Measurements from ENCODE around the gene SELENBP1.
"Not testable (repeated sequence)": the region's sequence is repeated elsewhere in the genome, so short reads cannot be mapped to it uniquely, and the experiment has no call there.

SELENBP1 gene

DNA sequence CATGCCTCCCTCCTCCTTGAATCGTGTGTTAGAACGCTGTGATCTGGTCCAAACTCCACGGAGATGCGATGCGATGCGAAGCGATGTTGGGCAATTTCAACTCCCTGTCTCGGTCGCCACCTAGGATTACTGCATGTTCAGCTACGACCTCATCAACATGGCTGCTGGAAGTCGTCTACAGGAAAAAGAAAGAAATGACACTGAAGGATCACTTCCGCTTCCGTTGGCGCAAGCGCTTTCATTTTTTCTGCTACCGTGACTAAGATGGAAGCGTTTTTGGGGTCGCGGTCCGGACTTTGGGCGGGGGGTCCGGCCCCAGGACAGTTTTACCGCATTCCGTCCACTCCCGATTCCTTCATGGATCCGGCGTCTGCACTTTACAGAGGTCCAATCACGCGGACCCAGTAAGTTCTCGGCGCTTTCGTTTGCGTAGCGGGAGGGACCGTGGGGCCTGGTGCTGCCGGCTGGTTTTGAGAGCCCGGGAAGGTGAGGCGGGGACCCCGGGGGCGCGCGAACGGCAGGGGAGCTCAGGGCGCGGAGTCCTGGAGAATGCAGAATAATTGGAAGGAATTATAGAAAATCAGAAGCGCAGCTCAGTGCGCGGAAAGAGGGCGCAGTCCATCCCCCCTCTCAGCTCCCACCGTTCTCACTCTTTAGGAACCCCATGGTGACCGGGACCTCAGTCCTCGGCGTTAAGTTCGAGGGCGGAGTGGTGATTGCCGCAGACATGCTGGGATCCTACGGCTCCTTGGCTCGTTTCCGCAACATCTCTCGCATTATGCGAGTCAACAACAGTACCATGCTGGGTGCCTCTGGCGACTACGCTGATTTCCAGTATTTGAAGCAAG lies 27.0 kb upstream of the SELENBP1 start, which contains the start of gene PSMB4:
TSS of gene PSMB4 (plus strand) at position 250 of the 848 bp plus-strand sequence. CDS start at position 265, 15 bp downstream.
- TF ChIP-seq CTCF (IDR thresholded peaks at IDR 0.05; ENCODE audit: poor library complexity, severe bottlenecking) = peak; percentile 43
- peaks cover 3% of the 10 kb centered on the region for H3K4me1 ChIP-seq (ENCODE audit: insufficient read depth, poor library complexity, severe bottlenecking)
- no peaks in the 10 kb centered on the region for H3K27me3 ChIP-seq (ENCODE audit: insufficient read depth, poor library complexity, severe bottlenecking)
- peaks cover 42% of the 10 kb centered on the region for H3K36me3 ChIP-seq (ENCODE audit: low read depth)
- peak; percentile 76 for DNase-seq (ENCODE audit: low spot score)
- peak within 1 kb of the TSS; percentile 53 for H3K27ac ChIP-seq (ENCODE audit: poor library complexity, severe bottlenecking)
- peak within 1 kb of the TSS; percentile 90 for H3K4me3 ChIP-seq (ENCODE audit: severe bottlenecking)
- no peaks in the 10 kb centered on the region for H3K9me3 ChIP-seq (ENCODE audit: severe bottlenecking)
- ATAC-seq (ENCODE audit: low read depth) = peak; percentile 87

- not testable (repeated sequence) for H3K9me3 ChIP-seq (ENCODE audit: severe bottlenecking); ATAC-seq (ENCODE audit: low read depth)
Observed at GRCh38 chr1:151396265-151396664, 23.8 kb upstream of the SELENBP1 start.

DNA sequence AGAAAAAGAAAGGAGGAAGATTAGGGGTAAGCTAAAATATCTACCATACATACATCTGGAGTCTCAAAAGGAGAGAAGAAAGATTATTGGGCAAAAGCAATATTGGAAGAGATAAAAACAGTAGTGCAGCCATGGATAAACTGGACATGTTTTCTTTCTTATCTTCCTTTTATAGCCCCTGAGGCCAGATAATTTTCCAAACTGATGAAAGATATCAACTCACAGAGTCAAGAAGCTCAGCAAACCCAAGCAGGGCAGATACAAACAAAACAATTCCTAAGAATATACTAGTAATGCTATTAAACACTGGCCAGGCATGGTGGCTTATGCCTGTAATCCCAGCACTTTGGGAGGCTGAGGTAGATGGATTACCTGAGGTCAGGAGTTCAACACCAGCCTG lies 21.1 kb upstream of the SELENBP1 start:
- DNase-seq (ENCODE audit: low spot score) (no peak), ATAC-seq (ENCODE audit: low read depth) (no peak)
- Histone ChIP-seq H3K27me3 (ENCODE audit: insufficient read depth, poor library complexity, severe bottlenecking) (no peaks in the 10 kb centered on the region), H3K4me3 (ENCODE audit: severe bottlenecking) (no peak overlapping the region), H3K27ac (ENCODE audit: poor library complexity, severe bottlenecking) (no peak overlapping the region), H3K4me1 (ENCODE audit: insufficient read depth, poor library complexity, severe bottlenecking) (no peaks in the 10 kb centered on the region), H3K9me3 (ENCODE audit: severe bottlenecking) (peaks cover 3% of the 10 kb centered on the region), H3K36me3 (ENCODE audit: low read depth) (no peaks in the 10 kb centered on the region)
- no peak for TF ChIP-seq CTCF (IDR thresholded peaks at IDR 0.05; ENCODE audit: poor library complexity, severe bottlenecking)

More at GRCh38 chr1:151396265-151396664, 23.8 kb upstream of the SELENBP1 start:
- not testable (repeated sequence) for H3K27ac ChIP-seq (ENCODE audit: poor library complexity, severe bottlenecking); H3K4me1 ChIP-seq (ENCODE audit: insufficient read depth, poor library complexity, severe bottlenecking); H3K4me3 ChIP-seq (ENCODE audit: severe bottlenecking); DNase-seq (ENCODE audit: low spot score); H3K27me3 ChIP-seq (ENCODE audit: insufficient read depth, poor library complexity, severe bottlenecking)
- H3K36me3 ChIP-seq (ENCODE audit: low read depth) = peaks cover 14% of the 10 kb centered on the region

DNA sequence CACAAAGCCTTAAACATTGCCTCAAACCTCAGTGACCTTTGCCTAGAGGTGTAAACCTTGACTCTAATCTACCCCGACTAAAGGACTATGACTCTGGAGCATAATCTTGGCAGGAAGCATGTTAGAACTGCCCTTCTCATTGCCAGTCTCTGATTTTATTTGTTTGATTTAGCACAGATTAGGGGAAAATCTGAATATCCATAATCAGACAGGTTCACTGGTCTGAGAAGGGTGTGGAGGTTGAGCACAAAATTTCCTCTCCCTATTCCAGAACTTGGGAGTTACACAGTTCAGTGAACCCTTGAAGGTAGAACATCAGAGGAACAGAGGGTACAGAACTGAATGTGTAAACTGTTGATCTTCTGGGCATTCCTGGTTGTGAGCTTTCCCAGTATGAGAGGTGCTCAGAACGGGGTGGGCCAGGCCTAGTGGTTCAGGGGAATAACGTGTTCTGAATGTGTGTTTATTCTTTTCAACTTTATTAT lies 18.6 kb upstream of the SELENBP1 start:
- TF ChIP-seq CTCF (IDR thresholded peaks at IDR 0.05; ENCODE audit: poor library complexity, severe bottlenecking) = no peak
- H3K4me3 ChIP-seq (ENCODE audit: severe bottlenecking) = no peak overlapping the region
- DNase-seq (ENCODE audit: low spot score) = no peak
- no peaks in the 10 kb centered on the region for H3K36me3 ChIP-seq (ENCODE audit: low read depth)
- no peak for ATAC-seq (ENCODE audit: low read depth)
- no peak overlapping the region for H3K27ac ChIP-seq (ENCODE audit: poor library complexity, severe bottlenecking)
- H3K9me3 ChIP-seq (ENCODE audit: severe bottlenecking) = peaks cover 3% of the 10 kb centered on the region
- H3K4me1 ChIP-seq (ENCODE audit: insufficient read depth, poor library complexity, severe bottlenecking) = no peaks in the 10 kb centered on the region
- no peaks in the 10 kb centered on the region for H3K27me3 ChIP-seq (ENCODE audit: insufficient read depth, poor library complexity, severe bottlenecking)

DNA sequence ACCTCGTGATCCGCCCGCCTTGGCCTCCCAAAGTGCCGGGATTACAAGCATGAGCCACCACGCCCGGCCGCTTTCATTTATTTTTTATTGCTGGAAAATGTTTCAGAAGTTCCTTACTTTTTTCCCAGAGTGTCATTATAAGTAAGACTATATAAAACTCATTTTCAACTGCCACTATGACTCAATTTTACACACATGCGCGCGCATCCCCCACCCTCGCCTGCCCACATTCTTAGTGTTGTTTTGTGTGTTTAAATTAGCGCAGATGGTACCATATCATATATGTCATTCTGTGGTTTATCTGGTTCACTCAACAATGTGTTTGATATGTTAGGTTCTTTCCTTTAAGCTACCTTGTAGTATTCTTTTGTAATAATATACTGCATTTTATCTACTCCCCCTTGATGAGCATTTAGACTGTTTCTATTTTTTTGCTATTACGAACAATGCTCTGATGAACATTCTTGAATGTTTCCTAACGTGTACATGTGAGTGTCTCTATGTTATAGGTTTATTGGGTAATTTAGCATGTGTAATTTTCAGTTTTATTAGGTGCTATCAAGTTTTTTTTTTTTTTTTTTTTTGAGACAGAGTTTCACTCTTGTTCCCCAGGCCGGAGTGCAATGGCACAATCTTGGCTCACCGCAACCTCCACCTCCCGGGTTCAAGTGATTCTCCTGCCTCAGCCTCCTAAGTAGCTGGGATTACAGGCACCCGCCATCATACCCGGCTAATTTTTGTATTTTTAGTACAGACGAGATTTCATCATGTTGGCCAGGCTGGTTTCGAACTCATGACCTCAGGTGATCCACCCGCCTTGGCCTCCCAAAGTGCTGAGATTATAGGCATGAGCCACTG lies 17.9 kb upstream of the SELENBP1 start:
- not testable (repeated sequence) for H3K27me3 ChIP-seq (ENCODE audit: insufficient read depth, poor library complexity, severe bottlenecking); DNase-seq (ENCODE audit: low spot score); H3K4me1 ChIP-seq (ENCODE audit: insufficient read depth, poor library complexity, severe bottlenecking); ATAC-seq (ENCODE audit: low read depth); H3K36me3 ChIP-seq (ENCODE audit: low read depth); H3K27ac ChIP-seq (ENCODE audit: poor library complexity, severe bottlenecking); H3K9me3 ChIP-seq (ENCODE audit: severe bottlenecking); H3K4me3 ChIP-seq (ENCODE audit: severe bottlenecking)

Data from RWPE2 (cell line).